K562 (cell line): ENCODE measurements around the gene AAMP. TPM values are rescaled to one million over a fixed set of nuclear protein-coding genes. Genes with fewer than 3 reads are reported as not detected.

ENCODE experiments used
- ATAC-seq: fragments of 200-7000 bp; cut with Tn5 transposase; 3 replicates; pipeline ENCODE4 v1.9.1; 2020; ENCODE audit warnings: moderate library complexity
- Bru-seq: library from RNA; stranded (reverse); fragments of 400-500 nt; gene quantifications from one replicate; lab custom pipeline; 2021; lab: Mats Ljungman, UMichigan
- BruChase-seq, 2 experiments: library from RNA; stranded (reverse); fragments of 400-500 nt; gene quantifications; one replicate each; lab custom pipeline; 2021; lab: Mats Ljungman, UMichigan
- BruUV-seq: library from RNA; stranded (reverse); fragments of 400-500 nt; replicated peaks from 2 replicates; lab custom pipeline; 2021; lab: Mats Ljungman, UMichigan
- CTCF ChIA-PET: fragments of 300-600 bp; formaldehyde crosslinking; extraction: SDS; loops from one replicate; lab custom pipeline; 2021; ENCODE audit warnings: low intra/inter-chr PET ratio; lab: Yijun Ruan, JAX
- POLR2A ChIA-PET: fragments of 300-600, 350-650 bp; sonication (Branson Sonifier 250); formaldehyde crosslinking; extraction: SDS; loops from one replicate; lab custom pipeline; 2021; ENCODE audit warnings: antibody characterized with exemption, inconsistent platforms; lab: Yijun Ruan, JAX
- DNase-seq, 4 experiments: peaks; one replicate each; pipeline versions ENCODE4 v3.0.0 to v3.0.0-alpha.2; 2011 to 2018; ENCODE audit warnings: low spot score in 3 of 4, mixed read lengths in 3 of 4; ENCODE audit errors: extremely low read depth in 1 of 4
- FAIRE-seq: peaks from 2 replicates; lab custom pipeline; 2011; peaks lifted over from hg19 to GRCh38; lab: Jason Lieb, UNC
- H2AFZ ChIP-seq: 2 replicates; pipeline ENCODE4 v1.6.0; 2011; ENCODE audit warnings: low read depth, low read length, control low read depth, inconsistent platforms
- H3K27ac ChIP-seq: fragments of 200-600 bp; 3 replicates; pipeline ENCODE4 v1.8.0; 2011; ENCODE audit warnings: low read depth, mild to moderate bottlenecking, control low read depth, inconsistent platforms, low read length, moderate library complexity, mixed read lengths; ENCODE audit errors: extremely low read depth
- H3K27me3 ChIP-seq, 2 experiments: fragments of 300-600 bp in 1 of 2; 2 replicates in 1 of 2; 3 replicates in 1 of 2; pipeline versions ENCODE4 v1.6.0 to v1.8.0; 2011; ENCODE audit warnings: inconsistent platforms in 2 of 2, low read length in 2 of 2, mild to moderate bottlenecking in 1 of 2, mixed read lengths in 1 of 2, moderate library complexity in 1 of 2; ENCODE audit not compliant: control insufficient read depth in 2 of 2, insufficient read depth in 2 of 2
- H3K36me3 ChIP-seq: fragments of 300-600 bp; 3 replicates; pipeline ENCODE4 v1.8.0; 2011; ENCODE audit warnings: mild to moderate bottlenecking, low read length, inconsistent platforms; ENCODE audit not compliant: control insufficient read depth, insufficient read depth
- H3K4me1 ChIP-seq, 2 experiments: fragments of 200-600 bp in 1 of 2; replicated peaks in 1 of 2; 2 replicates in 1 of 2; 3 replicates in 1 of 2; pipeline versions ENCODE4 v1.5.1 to v1.8.0; 2011; ENCODE audit warnings: inconsistent platforms in 2 of 2, low read length in 2 of 2, mild to moderate bottlenecking in 1 of 2, mixed read lengths in 1 of 2, moderate library complexity in 1 of 2; ENCODE audit not compliant: control insufficient read depth in 2 of 2, insufficient read depth in 2 of 2
- H3K4me2 ChIP-seq: 2 replicates; pipeline ENCODE4 v1.6.1; 2011; ENCODE audit warnings: low read length, control low read depth, inconsistent platforms, mixed read lengths; ENCODE audit not compliant: insufficient read depth
- H3K4me3 ChIP-seq: fragments of 200-600 bp; sonication (generic), shearing (Covaris generic); 2 replicates; pipeline ENCODE4 v1.5.1; 2016; ENCODE audit warnings: control low read depth, inconsistent platforms
- H3K79me2 ChIP-seq: fragments of 200-600 bp; 3 replicates; pipeline ENCODE4 v1.8.0; 2011; ENCODE audit warnings: low read length, inconsistent platforms; ENCODE audit not compliant: control insufficient read depth, insufficient read depth
- H3K9ac ChIP-seq, 2 experiments: 2 replicates each; pipeline versions ENCODE4 v1.6.0 to v1.6.1; 2011; ENCODE audit warnings: low read depth in 2 of 2, low read length in 2 of 2, control low read depth in 1 of 2, inconsistent platforms in 1 of 2, mild to moderate bottlenecking in 1 of 2, mixed read lengths in 1 of 2; ENCODE audit not compliant: insufficient read depth in 1 of 2
- H3K9me1 ChIP-seq: one replicate; pipeline ENCODE4 v1.6.0; 2011; ENCODE audit warnings: inconsistent platforms, mild to moderate bottlenecking, low read length, moderate library complexity; ENCODE audit not compliant: control insufficient read depth, insufficient read depth
- H3K9me3 ChIP-seq: replicated peaks from 2 replicates; pipeline ENCODE4 v1.5.1; 2011; ENCODE audit warnings: low read depth, low read length, inconsistent platforms; ENCODE audit not compliant: control insufficient read depth, insufficient read depth
- H4K20me1 ChIP-seq: replicated peaks from 2 replicates; pipeline ENCODE4 v1.6.1; 2011; ENCODE audit warnings: low read length, inconsistent platforms, mixed read lengths; ENCODE audit not compliant: control insufficient read depth, insufficient read depth
- BHLHE40 ChIP-seq: IDR thresholded peaks from 2 replicates; pipeline ENCODE4 v1.6.1; 2011; ENCODE audit warnings: low read length, improper control_type of control experiment
- CBX2 ChIP-seq: fragments of 200-600 bp; sonication (generic); IDR thresholded peaks from one replicate; pipeline ENCODE4 v1.6.1; 2012; ENCODE audit warnings: mild to moderate bottlenecking, low read length, inconsistent platforms; ENCODE audit not compliant: insufficient read depth, poor library complexity, severe bottlenecking
- CHD1 ChIP-seq: fragments of 200-600 bp; sonication (generic); IDR thresholded peaks from one replicate; pipeline ENCODE4 v1.6.1; 2012; ENCODE audit warnings: mild to moderate bottlenecking, moderate library complexity, low read length, inconsistent platforms
- HSF4 ChIP-seq: fragments of 250-450 bp; sonication (Bioruptor Pico); IDR thresholded peaks from 2 replicates; pipeline ENCODE4 v2.1.2; 2022; ENCODE audit warnings: mild to moderate bottlenecking, moderate library complexity, borderline replicate concordance
- MTA2 ChIP-seq: fragments of 450-650 bp; IDR thresholded peaks from 2 replicates; pipeline ENCODE4 v1.6.1; 2016; ENCODE audit warnings: low read depth
- SP1 ChIP-seq: sonication (generic); formaldehyde crosslinking; IDR thresholded peaks from 2 replicates; pipeline ENCODE4 v1.8.1; 2022; ENCODE audit warnings: mild to moderate bottlenecking, missing genetic modification reagents
- ZNF354B ChIP-seq: fragments of 250-450 bp; sonication (Bioruptor Pico); IDR thresholded peaks from 2 replicates; pipeline ENCODE4 v1.4.0; 2020
- ZNF584 ChIP-seq: fragments of 200-800 bp; sonication (Bioruptor generic); IDR thresholded peaks from 2 replicates; pipeline ENCODE4 v1.6.1; 2016; ENCODE audit warnings: low read depth, mild to moderate bottlenecking, missing genetic modification characterization, missing compliant biosample characterization
- WGBS: fragments of 100-300 bp; shearing (Covaris generic); methylation state at CpG from one replicate; pipeline ENCODE4 v1.1.6; 2016; ENCODE audit warnings: low coverage, mixed read lengths; ENCODE audit not compliant: insufficient coverage; ENCODE audit errors: missing lambda C conversion rate; 5-methylcytosine and 5-hydroxymethylcytosine counted together
- in situ Hi-C: fragments of 300-500 bp; cut with MboI; formaldehyde crosslinking; loops from 4 replicates; pipeline ENCODE4 v1.15.0; 2018; ENCODE audit warnings: inconsistent platforms, mixed read lengths
- intact Hi-C: fragments of 100-400 bp; cut with micrococcal nuclease; formaldehyde crosslinking; loops from 2 replicates; pipeline ENCODE4 v1.14.2; 2022
- long read RNA-seq, 3 experiments: library from polyadenylated mRNA in 2 of 3; library from RNA in 1 of 3; unstranded in 2 of 3; stranded (forward) in 1 of 3; transcript quantifications; one replicate each; pipeline ENCODE4 v2.0.0, GENCODE V29; 2019 to 2022
- polyA minus RNA-seq, 3 experiments: library from RNA; depleted of rRNA, polyadenylated mRNA; stranded (reverse); fragments of >200 nt; gene quantifications; 2 replicates each; pipeline ENCODE4 v1.2.3, GENCODE V29; 2011
- polyA plus RNA-seq, 8 experiments: library from polyadenylated mRNA; depleted of rRNA in 4 of 8; stranded (reverse) in 5 of 8; unstranded in 3 of 8; fragments of >200 nt; fragmentation: Nextera tagmentation in 2 of 8; fragmentation: Illumina TruSeq in 1 of 8; extraction: Ambion mirVana in 2 of 8; extraction: Trizol in 1 of 8; gene quantifications; 2 replicates each; pipeline versions ENCODE4 v1.2.1 to v1.2.3, GENCODE V29; 2011 to 2014; ENCODE audit warnings: inconsistent platforms in 1 of 8, missing spikeins in 1 of 8
- total RNA-seq, 7 experiments: library from RNA; depleted of rRNA in 6 of 7; stranded (reverse); fragments of >200 nt in 6 of 7; fragmentation: Illumina TruSeq in 2 of 7; extraction: Trizol in 2 of 7; gene quantifications; 2 replicates each; pipeline versions ENCODE4 v1.2.1 to v1.2.3, GENCODE V29; 2011 to 2021; ENCODE audit warnings: low replicate concordance in 1 of 7
- TF ChIP-seq, protein P1 (sequence below): conservative IDR thresholded peaks from 2 replicates; pipeline ENCODE4 v1.6.1; 2011; ENCODE audit warnings: low read depth, mild to moderate bottlenecking, low read length; ENCODE audit not compliant: control insufficient read depth
- TF ChIP-seq, protein P2 (sequence below): sonication (generic); formaldehyde crosslinking; IDR thresholded peaks from 2 replicates; pipeline ENCODE4 v1.8.0; 2022; ENCODE audit warnings: mild to moderate bottlenecking, missing genetic modification reagents

The AAMP gene, protein sequence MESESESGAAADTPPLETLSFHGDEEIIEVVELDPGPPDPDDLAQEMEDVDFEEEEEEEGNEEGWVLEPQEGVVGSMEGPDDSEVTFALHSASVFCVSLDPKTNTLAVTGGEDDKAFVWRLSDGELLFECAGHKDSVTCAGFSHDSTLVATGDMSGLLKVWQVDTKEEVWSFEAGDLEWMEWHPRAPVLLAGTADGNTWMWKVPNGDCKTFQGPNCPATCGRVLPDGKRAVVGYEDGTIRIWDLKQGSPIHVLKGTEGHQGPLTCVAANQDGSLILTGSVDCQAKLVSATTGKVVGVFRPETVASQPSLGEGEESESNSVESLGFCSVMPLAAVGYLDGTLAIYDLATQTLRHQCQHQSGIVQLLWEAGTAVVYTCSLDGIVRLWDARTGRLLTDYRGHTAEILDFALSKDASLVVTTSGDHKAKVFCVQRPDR
- total RNA-seq (2011; cell fraction: chromatin; rRNA removed; ENCODE audit: low replicate concordance), result 32.1 and 75.8 TPM in 2 replicates
- 53.4 and 63.2 TPM in 2 replicates for total RNA-seq (2011; cell fraction: nucleolus; rRNA removed)
- total RNA-seq (2011; cell fraction: nucleoplasm; rRNA removed), result 39.5 and 41.6 TPM in 2 replicates
- total RNA-seq (2014; rRNA removed) (156 and 197 TPM in 2 replicates), total RNA-seq (2014; rRNA removed; fragmentation: Illumina TruSeq; extraction: Trizol) (62.2 and 77.6 TPM in 2 replicates), total RNA-seq (2015; rRNA removed; fragmentation: Illumina TruSeq; extraction: Trizol) (94.1 and 99.2 TPM in 2 replicates), total RNA-seq (2021) (87.7 and 96.9 TPM in 2 replicates), polyA plus RNA-seq (2011; rRNA removed) (39.5 and 47.3 TPM in 2 replicates), polyA plus RNA-seq (2014; fragmentation: Illumina TruSeq; extraction: Trizol) (135 and 139 TPM in 2 replicates), polyA plus RNA-seq (2014; fragmentation: Nextera tagmentation; extraction: Ambion mirVana) (1 to 10 TPM; 5.7 to 8.9 TPM), polyA plus RNA-seq (2014; rRNA removed) (133 and 156 TPM in 2 replicates), polyA minus RNA-seq (2011; rRNA and poly(A)+ RNA removed) (38.7 and 46.6 TPM in 2 replicates), Bru-seq, nascent RNA (percentile 79 among the genes with signal in this experiment), BruChase-seq, experiment 1, labeled RNA remaining after a 2-hour chase (percentile 77 among the genes with signal in this experiment), BruChase-seq, experiment 2, labeled RNA remaining after a 6-hour chase (percentile 83 among the genes with signal in this experiment)
- 74.7 and 140 TPM in 2 replicates for polyA plus RNA-seq (2011; cell fraction: cytosol; rRNA removed)
- 86.2 and 95.8 TPM in 2 replicates for polyA plus RNA-seq (2011; cell fraction: nucleus; rRNA removed)
- 76.3 and 79.7 TPM in 2 replicates for polyA plus RNA-seq (2012)
- 31.6 and 40.7 TPM in 2 replicates for polyA minus RNA-seq (2011; cell fraction: cytosol; rRNA and poly(A)+ RNA removed)
- 18.7 and 26.5 TPM in 2 replicates for polyA minus RNA-seq (2011; cell fraction: nucleus; rRNA and poly(A)+ RNA removed)
- long read RNA-seq, experiment 1, transcript AAMP-201 (11 exons, 1,886 nt), result major isoform, 388 of 507 reads
- long read RNA-seq, experiment 1, transcript AAMP-204 (11 exons, 1,804 nt), result minor isoform, 54 of 507 reads
- long read RNA-seq, experiment 1, transcript AAMP-202 (10 exons, 1,761 nt), result minor isoform, 12 of 507 reads
- long read RNA-seq, experiment 1, partial matches to known transcripts, result 10 of 507 reads
- long read RNA-seq, experiment 1, other reads (novel, unspliced or antisense), result 42 of 507 reads
- long read RNA-seq, experiment 2, transcript AAMP-204 (11 exons, 1,804 nt), result minor isoform, 10 of 163 reads
- long read RNA-seq, experiment 2, transcript AAMP-202 (10 exons, 1,761 nt), result minor isoform, 6 of 163 reads
- long read RNA-seq, experiment 2, transcript AAMP-201 (11 exons, 1,886 nt), result major isoform, 92 of 163 reads
- long read RNA-seq, experiment 2, partial matches to known transcripts, result 30 of 163 reads
- long read RNA-seq, experiment 2, other reads (novel, unspliced or antisense), result 23 of 163 reads
- long read RNA-seq, experiment 3, transcript AAMP-201 (11 exons, 1,886 nt), result major isoform, 239 of 301 reads
- long read RNA-seq, experiment 3, transcript AAMP-202 (10 exons, 1,761 nt), result minor isoform, 7 of 301 reads
- long read RNA-seq, experiment 3, transcript AAMP-204 (11 exons, 1,804 nt), result minor isoform, 25 of 301 reads
- long read RNA-seq, experiment 3, partial matches to known transcripts, result 4 of 301 reads
- long read RNA-seq, experiment 3, other reads (novel, unspliced or antisense), result 25 of 301 reads

DNA sequence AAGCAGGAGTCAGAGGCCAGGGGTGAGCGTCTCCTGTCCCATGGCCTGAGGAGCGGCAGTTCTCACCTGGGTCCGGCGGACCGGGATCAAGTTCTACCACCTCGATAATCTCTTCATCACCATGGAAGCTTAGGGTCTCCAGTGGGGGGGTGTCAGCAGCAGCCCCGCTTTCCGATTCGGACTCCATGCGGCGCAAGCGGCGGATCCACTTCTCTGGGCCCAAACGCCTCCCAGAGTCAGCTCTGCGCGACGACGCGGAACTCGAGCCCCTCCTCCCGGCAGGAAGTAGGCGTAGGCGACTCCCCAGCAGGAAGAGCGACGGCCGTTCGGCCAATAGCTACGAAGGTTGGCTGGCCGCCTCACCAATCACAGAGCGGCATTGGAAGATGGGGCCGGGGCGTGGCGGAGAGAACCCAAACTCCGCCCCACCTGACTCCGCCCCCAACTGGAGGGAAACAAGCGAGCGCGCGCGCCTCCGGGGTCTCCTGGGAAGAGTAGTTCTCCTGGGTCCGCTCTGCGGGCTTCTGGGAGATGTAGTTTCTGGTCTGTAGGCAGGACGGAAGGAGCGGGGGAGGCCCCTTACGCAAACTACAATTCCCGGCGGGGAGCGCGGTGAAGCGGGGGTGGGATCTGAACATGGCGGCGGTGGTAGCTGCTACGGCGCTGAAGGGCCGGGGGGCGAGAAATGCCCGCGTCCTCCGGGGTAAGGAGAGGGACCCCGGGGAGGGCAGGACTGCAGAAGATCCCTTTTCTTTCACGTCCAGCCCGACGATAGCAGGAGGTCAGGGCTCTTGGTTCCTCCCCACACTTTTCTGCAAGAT, at the start of gene AAMP, which contains the start of gene PNKD:
Gene AAMP, minus strand, starts transcription at position 238 of the 821 bp plus-strand sequence. Its CDS starts 51 bp downstream, at position 187.
Gene PNKD, plus strand, starts transcription at position 620 of the 821 bp plus-strand sequence. Its CDS starts 17 bp downstream, at position 637.
- WGBS, result 0% methylated on average over 37 of the region's 64 CpGs
- Histone ChIP-seq H3K9me3 (no peaks in the 10 kb centered on the region), H3K9ac (peak within 1 kb of the TSS; percentile 83 to 96), H3K79me2 (peaks cover 25% of the 10 kb centered on the region), H3K4me2 (peak within 1 kb of the TSS; percentile 89), H2AFZ (peak within 1 kb of the TSS; percentile 90), H3K4me1 (peaks cover 4 to 25% of the 10 kb centered on the region in 2 experiments; a peak in 3 of 5 replicates), H3K27ac (peak within 1 kb of the TSS; percentile 80), H4K20me1 (0 out of 2 replicates have a peak, but pooled peaks cover 3% of the 10 kb centered on the region), H3K27me3 (no peaks in the 10 kb centered on the region), H3K36me3 (peaks cover 53% of the 10 kb centered on the region), H3K9me1 (no peaks in the 10 kb centered on the region), H3K4me3 (peak within 1 kb of the TSS; percentile 84)
- CTCF ChIA-PET, result interaction anchor here (0.6 to 1.3 kb wide), 2 partner anchors 18 to 31 kb away, joined by 3 to 5 read pairs; no protein-coding TSS in a partner anchor
- peak; percentile 94 to 98 (median 96) for DNase-seq
- BruUV-seq, result no TSS peak
- FAIRE-seq, result peak; percentile 96
- intact Hi-C loops (loop anchor here (10.0 kb wide), 1 partner anchor 375 kb away; no protein-coding TSS in a partner anchor), in situ Hi-C loops (no loop called here)
- POLR2A ChIA-PET, result interaction anchor here (0.6 to 1.5 kb wide), 13 partner anchors 9 to 374 kb away, joined by 3 to 6 read pairs (median 5); partner anchors contain the start of genes CTDSP1 and GPBAR1
- peak; percentile 91 for ATAC-seq
- no peak for TF ChIP-seq CHD1
- TF ChIP-seq SP1 (CRISPR knock-in tag), result peak; percentile 96
- no peak for TF ChIP-seq ZNF354B (CRISPR knock-in tag)
- peak; percentile 78 for TF ChIP-seq ZNF584 (CRISPR knock-in tag)
- TF ChIP-seq CBX2, result no peak
- TF ChIP-seq HSF4 (CRISPR knock-in tag), result no peak
- no peak for TF ChIP-seq MTA2
- TF ChIP-seq BHLHE40, result no peak
- TF ChIP-seq, protein P1, sequence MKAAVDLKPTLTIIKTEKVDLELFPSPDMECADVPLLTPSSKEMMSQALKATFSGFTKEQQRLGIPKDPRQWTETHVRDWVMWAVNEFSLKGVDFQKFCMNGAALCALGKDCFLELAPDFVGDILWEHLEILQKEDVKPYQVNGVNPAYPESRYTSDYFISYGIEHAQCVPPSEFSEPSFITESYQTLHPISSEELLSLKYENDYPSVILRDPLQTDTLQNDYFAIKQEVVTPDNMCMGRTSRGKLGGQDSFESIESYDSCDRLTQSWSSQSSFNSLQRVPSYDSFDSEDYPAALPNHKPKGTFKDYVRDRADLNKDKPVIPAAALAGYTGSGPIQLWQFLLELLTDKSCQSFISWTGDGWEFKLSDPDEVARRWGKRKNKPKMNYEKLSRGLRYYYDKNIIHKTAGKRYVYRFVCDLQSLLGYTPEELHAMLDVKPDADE, result peak; percentile 100
- TF ChIP-seq, protein P2, sequence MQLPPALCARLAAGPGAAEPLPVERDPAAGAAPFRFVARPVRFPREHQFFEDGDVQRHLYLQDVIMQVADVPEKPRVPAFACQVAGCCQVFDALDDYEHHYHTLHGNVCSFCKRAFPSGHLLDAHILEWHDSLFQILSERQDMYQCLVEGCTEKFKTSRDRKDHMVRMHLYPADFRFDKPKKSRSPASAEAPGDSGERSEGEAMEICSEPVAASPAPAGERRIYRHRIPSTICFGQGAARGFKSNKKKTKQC (CRISPR knock-in tag), result peak; percentile 92
